GM23338 (cell line): ENCODE results near the gene TIMM29. TPM values are rescaled to one million over a fixed set of nuclear protein-coding genes. Genes with fewer than 3 reads are reported as not detected.

Source experiments
- ATAC-seq: fragments of 200-7000 bp; cut with Tn5 transposase; 3 replicates; pipeline ENCODE4 v1.9.1; 2020
- DNase-seq: peaks from one replicate; pipeline ENCODE4 v3.0.0-alpha.2; 2015; ENCODE audit warnings: low spot score
- H2AFZ ChIP-seq: fragments of 200-600 bp; sonication (generic); 2 replicates; pipeline ENCODE4 v1.8.0; 2016; ENCODE audit warnings: antibody characterized with exemption, mild to moderate bottlenecking, moderate library complexity
- H3F3A ChIP-seq: fragments of 200-600 bp; sonication (generic); replicated peaks from 2 replicates; pipeline ENCODE4 v1.8.0; 2017; ENCODE audit warnings: antibody characterized with exemption, mixed run types, low read depth
- H3K27ac ChIP-seq: fragments of 200-600 bp; sonication (generic); 2 replicates; pipeline ENCODE4 v1.6.1; 2016; ENCODE audit warnings: low read depth
- H3K27me3 ChIP-seq: fragments of 200-600 bp; sonication (generic); 2 replicates; pipeline ENCODE4 v1.8.0; 2016; ENCODE audit warnings: mild to moderate bottlenecking, mixed run types, moderate library complexity; ENCODE audit not compliant: insufficient read depth
- H3K36me3 ChIP-seq: fragments of 200-600 bp; sonication (generic); 2 replicates; pipeline ENCODE4 v1.8.0; 2016; ENCODE audit warnings: mild to moderate bottlenecking; ENCODE audit not compliant: insufficient read depth
- H3K4me1 ChIP-seq: fragments of 200-600 bp; sonication (generic); 2 replicates; pipeline ENCODE4 v1.8.0; 2016; ENCODE audit warnings: mild to moderate bottlenecking, moderate library complexity; ENCODE audit not compliant: insufficient read depth
- H3K4me2 ChIP-seq: fragments of 200-600 bp; sonication (generic); 2 replicates; pipeline ENCODE4 v1.7.1; 2017; ENCODE audit warnings: mixed run types
- H3K4me3 ChIP-seq: fragments of 200-600 bp; sonication (generic); 2 replicates; pipeline ENCODE4 v1.6.1; 2016; ENCODE audit warnings: mixed run types
- H3K79me2 ChIP-seq: fragments of 200-600 bp; sonication (generic); replicated peaks from 2 replicates; pipeline ENCODE4 v1.8.0; 2017; ENCODE audit warnings: mild to moderate bottlenecking; ENCODE audit not compliant: insufficient read depth
- H3K9me2 ChIP-seq: fragments of 200-600 bp; sonication (generic); 2 replicates; pipeline ENCODE4 v1.8.0; 2017; ENCODE audit not compliant: insufficient read depth
- H4K20me1 ChIP-seq: fragments of 200-600 bp; sonication (generic); replicated peaks from 2 replicates; pipeline ENCODE4 v1.8.0; 2017; ENCODE audit warnings: mild to moderate bottlenecking; ENCODE audit not compliant: insufficient read depth
- H3K27ac Mint-ChIP-seq: 2 replicates; pipeline ENCODE4 v1.8.0; 2020; ENCODE audit warnings: inconsistent platforms, mild to moderate bottlenecking, moderate library complexity, mixed read lengths
- H3K27me3 Mint-ChIP-seq: 3 replicates; pipeline ENCODE4 v1.8.0; 2022; ENCODE audit warnings: low read depth, mild to moderate bottlenecking, moderate library complexity, mixed read lengths, inconsistent platforms; ENCODE audit not compliant: insufficient read depth, poor library complexity
- H3K36me3 Mint-ChIP-seq: 3 replicates; pipeline ENCODE4 v1.8.0; 2021; ENCODE audit warnings: low read depth, mild to moderate bottlenecking, inconsistent platforms, moderate library complexity, mixed read lengths
- H3K4me1 Mint-ChIP-seq: 3 replicates; pipeline ENCODE4 v1.8.0; 2020; ENCODE audit warnings: mild to moderate bottlenecking, inconsistent platforms, mixed read lengths
- H3K4me3 Mint-ChIP-seq: 3 replicates; pipeline ENCODE4 v1.8.0; 2021; ENCODE audit warnings: moderate library complexity, mild to moderate bottlenecking, inconsistent platforms, mixed read lengths
- H3K9me3 Mint-ChIP-seq: 3 replicates; pipeline ENCODE4 v1.8.0; 2020; ENCODE audit warnings: moderate library complexity, mild to moderate bottlenecking, inconsistent platforms, mixed read lengths
- CREB1 ChIP-seq: fragments of 250-450 bp; sonication (Bioruptor Pico); IDR thresholded peaks from 2 replicates; pipeline ENCODE4 v1.5.0; 2020; ENCODE audit warnings: low read depth, mild to moderate bottlenecking, moderate library complexity
- CTCF ChIP-seq, 2 experiments: fragments of 200-600 bp in 1 of 2; sonication (generic) in 1 of 2; conservative IDR thresholded peaks; 2 replicates each; pipeline versions ENCODE4 v1.5.1 to v1.6.1; 2016 to 2017; ENCODE audit warnings: antibody characterized with exemption in 2 of 2, low read depth in 2 of 2, mild to moderate bottlenecking in 2 of 2, moderate library complexity in 1 of 2
- ETS1 ChIP-seq: IDR thresholded peaks from 2 replicates; pipeline ENCODE4 v1.6.1; 2016; ENCODE audit warnings: antibody characterized with exemption
- EZH2 ChIP-seq: fragments of 200-600 bp; sonication (generic); IDR thresholded peaks from one replicate; pipeline ENCODE4 v1.8.0; 2017; ENCODE audit warnings: antibody characterized with exemption, mild to moderate bottlenecking, low read depth; ENCODE audit not compliant: unreplicated experiment
- EZH2phosphoT487 ChIP-seq: fragments of 200-600 bp; sonication (generic); IDR thresholded peaks from one replicate; pipeline ENCODE4 v1.8.1; 2018; ENCODE audit warnings: antibody characterized with exemption; ENCODE audit not compliant: unreplicated experiment
- JUNB ChIP-seq: IDR thresholded peaks from one replicate; pipeline ENCODE4 v1.6.1; 2016; ENCODE audit warnings: antibody characterized with exemption; ENCODE audit not compliant: unreplicated experiment
- POLR2AphosphoS5 ChIP-seq: IDR thresholded peaks from 2 replicates; pipeline ENCODE4 v1.6.1; 2016; ENCODE audit warnings: antibody characterized with exemption, low read depth
- STAT1 ChIP-seq: IDR thresholded peaks from one replicate; pipeline ENCODE4 v1.6.1; 2016; ENCODE audit warnings: antibody characterized with exemption; ENCODE audit not compliant: unreplicated experiment
- ZNF331 ChIP-seq: fragments of 250-450 bp; sonication (Bioruptor Pico); IDR thresholded peaks from 2 replicates; pipeline ENCODE4 v1.5.0; 2020; ENCODE audit warnings: low read depth, mild to moderate bottlenecking, moderate library complexity
- polyA plus RNA-seq: library from polyadenylated mRNA; unstranded; fragments of >200 nt; fragmentation: Nextera tagmentation; extraction: Ambion mirVana; gene quantifications from 2 replicates; pipeline ENCODE4 v1.2.1, GENCODE V29; 2016
- total RNA-seq: library from RNA; depleted of rRNA; stranded (reverse); fragments of >200 nt; shearing (Covaris generic); gene quantifications from 2 replicates; pipeline ENCODE4 v1.2.3, GENCODE V29; 2014
- TF ChIP-seq, protein P1 (sequence below): fragments of 250-450 bp; sonication (Bioruptor Pico); IDR thresholded peaks from 2 replicates; pipeline ENCODE4 v1.5.0; 2020; ENCODE audit warnings: mild to moderate bottlenecking, moderate library complexity

The TIMM29 gene
- total and polyA plus RNA-seq, 2 experiments from 2014 or later: 24.1 to 60.7 TPM

DNA sequence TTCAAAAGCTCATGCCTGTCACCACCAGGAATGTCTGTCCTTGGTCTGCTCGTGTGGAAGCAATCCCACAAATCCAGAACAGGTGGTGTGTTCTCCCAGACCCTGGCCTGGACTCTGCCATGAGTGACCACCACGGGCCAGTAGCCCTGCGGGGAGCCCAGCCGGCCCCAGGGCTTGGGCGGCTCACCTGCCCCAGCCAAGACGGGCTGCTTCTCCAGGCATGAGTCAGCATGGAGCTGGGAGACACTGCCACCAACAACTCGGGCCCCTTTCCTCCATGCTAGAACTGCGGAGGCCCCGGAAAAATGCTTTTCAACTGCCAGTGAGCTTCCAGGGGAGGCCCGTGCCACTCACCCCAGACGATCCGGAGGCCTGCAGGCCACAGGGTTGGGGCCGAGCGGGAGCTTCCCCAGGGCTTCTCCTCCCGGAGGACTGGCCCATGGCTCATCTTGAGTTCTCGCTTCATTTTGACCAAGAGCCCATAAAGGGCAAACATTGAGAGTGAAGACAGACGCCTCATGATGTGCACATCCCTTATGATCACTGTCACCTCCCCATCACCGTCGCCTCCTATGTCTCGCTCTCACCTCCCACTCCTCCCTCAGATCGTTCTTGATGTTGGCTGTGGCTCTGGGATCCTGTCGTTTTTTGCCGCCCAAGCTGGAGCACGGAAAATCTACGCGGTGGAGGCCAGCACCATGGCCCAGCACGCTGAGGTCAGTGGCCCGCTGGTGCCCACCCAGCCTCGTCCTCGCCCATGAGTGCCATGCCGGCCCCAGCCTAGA lies 16.8 kb upstream of the TIMM29 start (continued):
- no peak for TF ChIP-seq CTCF (conservative IDR thresholded peaks at IDR 0.05; ENCODE audit: low read depth in 2 of 2)
- no peak for TF ChIP-seq ZNF331
- TF ChIP-seq STAT1: no peak
- no peak for TF ChIP-seq ETS1

- Histone ChIP-seq H3K27ac (no peak overlapping the region), H3K27me3 (no peaks in the 10 kb centered on the region), H3F3A (peaks cover 11% of the 10 kb centered on the region; the same call in 1 of the 2 replicates), H2AFZ (no peak overlapping the region), H3K9me2 (no peaks in the 10 kb centered on the region), H3K36me3 (peaks cover 5% of the 10 kb centered on the region), H4K20me1 (0 out of 2 replicates have a peak, but pooled peaks cover 7% of the 10 kb centered on the region), H3K4me2 (no peak overlapping the region), H3K4me3 (no peak overlapping the region), H3K79me2 (peaks cover under 1% of the 10 kb centered on the region; the same call in 1 of the 2 replicates), H3K4me1 (no peaks in the 10 kb centered on the region)
- Mint-ChIP-seq H3K36me3 (peaks cover 53% of the 10 kb centered on the region), H3K27me3 (peaks cover 5% of the 10 kb centered on the region), H3K4me1 (no peaks in the 10 kb centered on the region), H3K9me3 (no peaks in the 10 kb centered on the region), H3K27ac (no peak overlapping the region; the same call in 1 of the 2 replicates), H3K4me3 (no peak overlapping the region)
- DNase-seq (no peak), ATAC-seq (no peak)
- no peak for TF ChIP-seq ZNF331
- TF ChIP-seq EZH2phosphoT487: no peak
- no peak for TF ChIP-seq POLR2AphosphoS5
- TF ChIP-seq JUNB: no peak
- TF ChIP-seq EZH2: no peak
- no peak for TF ChIP-seq ETS1
- no peak for TF ChIP-seq CREB1 (CRISPR knock-in tag)
- TF ChIP-seq, protein P1, sequence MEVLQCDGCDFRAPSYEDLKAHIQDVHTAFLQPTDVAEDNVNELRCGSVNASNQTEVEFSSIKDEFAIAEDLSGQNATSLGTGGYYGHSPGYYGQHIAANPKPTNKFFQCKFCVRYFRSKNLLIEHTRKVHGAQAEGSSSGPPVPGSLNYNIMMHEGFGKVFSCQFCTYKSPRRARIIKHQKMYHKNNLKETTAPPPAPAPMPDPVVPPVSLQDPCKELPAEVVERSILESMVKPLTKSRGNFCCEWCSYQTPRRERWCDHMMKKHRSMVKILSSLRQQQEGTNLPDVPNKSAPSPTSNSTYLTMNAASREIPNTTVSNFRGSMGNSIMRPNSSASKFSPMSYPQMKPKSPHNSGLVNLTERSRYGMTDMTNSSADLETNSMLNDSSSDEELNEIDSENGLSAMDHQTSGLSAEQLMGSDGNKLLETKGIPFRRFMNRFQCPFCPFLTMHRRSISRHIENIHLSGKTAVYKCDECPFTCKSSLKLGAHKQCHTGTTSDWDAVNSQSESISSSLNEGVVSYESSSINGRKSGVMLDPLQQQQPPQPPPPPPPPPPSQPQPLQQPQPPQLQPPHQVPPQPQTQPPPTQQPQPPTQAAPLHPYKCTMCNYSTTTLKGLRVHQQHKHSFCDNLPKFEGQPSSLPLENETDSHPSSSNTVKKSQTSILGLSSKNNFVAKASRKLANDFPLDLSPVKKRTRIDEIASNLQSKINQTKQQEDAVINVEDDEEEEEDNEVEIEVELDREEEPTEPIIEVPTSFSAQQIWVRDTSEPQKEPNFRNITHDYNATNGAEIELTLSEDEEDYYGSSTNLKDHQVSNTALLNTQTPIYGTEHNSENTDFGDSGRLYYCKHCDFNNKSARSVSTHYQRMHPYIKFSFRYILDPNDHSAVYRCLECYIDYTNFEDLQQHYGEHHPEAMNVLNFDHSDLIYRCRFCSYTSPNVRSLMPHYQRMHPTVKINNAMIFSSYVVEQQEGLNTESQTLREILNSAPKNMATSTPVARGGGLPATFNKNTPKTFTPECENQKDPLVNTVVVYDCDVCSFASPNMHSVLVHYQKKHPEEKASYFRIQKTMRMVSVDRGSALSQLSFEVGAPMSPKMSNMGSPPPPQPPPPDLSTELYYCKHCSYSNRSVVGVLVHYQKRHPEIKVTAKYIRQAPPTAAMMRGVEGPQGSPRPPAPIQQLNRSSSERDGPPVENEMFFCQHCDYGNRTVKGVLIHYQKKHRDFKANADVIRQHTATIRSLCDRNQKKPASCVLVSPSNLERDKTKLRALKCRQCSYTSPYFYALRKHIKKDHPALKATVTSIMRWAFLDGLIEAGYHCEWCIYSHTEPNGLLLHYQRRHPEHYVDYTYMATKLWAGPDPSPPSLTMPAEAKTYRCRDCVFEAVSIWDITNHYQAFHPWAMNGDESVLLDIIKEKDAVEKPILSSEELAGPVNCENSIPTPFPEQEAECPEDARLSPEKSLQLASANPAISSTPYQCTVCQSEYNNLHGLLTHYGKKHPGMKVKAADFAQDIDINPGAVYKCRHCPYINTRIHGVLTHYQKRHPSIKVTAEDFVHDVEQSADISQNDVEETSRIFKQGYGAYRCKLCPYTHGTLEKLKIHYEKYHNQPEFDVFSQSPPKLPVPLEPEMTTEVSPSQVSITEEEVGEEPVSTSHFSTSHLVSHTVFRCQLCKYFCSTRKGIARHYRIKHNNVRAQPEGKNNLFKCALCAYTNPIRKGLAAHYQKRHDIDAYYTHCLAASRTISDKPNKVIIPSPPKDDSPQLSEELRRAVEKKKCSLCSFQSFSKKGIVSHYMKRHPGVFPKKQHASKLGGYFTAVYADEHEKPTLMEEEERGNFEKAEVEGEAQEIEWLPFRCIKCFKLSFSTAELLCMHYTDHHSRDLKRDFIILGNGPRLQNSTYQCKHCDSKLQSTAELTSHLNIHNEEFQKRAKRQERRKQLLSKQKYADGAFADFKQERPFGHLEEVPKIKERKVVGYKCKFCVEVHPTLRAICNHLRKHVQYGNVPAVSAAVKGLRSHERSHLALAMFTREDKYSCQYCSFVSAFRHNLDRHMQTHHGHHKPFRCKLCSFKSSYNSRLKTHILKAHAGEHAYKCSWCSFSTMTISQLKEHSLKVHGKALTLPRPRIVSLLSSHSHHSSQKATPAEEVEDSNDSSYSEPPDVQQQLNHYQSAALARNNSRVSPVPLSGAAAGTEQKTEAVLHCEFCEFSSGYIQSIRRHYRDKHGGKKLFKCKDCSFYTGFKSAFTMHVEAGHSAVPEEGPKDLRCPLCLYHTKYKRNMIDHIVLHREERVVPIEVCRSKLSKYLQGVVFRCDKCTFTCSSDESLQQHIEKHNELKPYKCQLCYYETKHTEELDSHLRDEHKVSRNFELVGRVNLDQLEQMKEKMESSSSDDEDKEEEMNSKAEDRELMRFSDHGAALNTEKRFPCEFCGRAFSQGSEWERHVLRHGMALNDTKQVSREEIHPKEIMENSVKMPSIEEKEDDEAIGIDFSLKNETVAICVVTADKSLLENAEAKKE (CRISPR knock-in tag): no peak
- no peak for TF ChIP-seq CTCF (conservative IDR thresholded peaks at IDR 0.05; ENCODE audit: low read depth in 2 of 2)
- TF ChIP-seq STAT1: no peak
These were observed 16.0 kb upstream of the TIMM29 start for GRCh38 chr19:10912619-10913018.
